GM10266 (cell line): ENCODE data around the gene GIPC2.
"Not testable (repeated sequence)": the region's sequence is repeated elsewhere in the genome, so short reads cannot be mapped to it uniquely, and the experiment has no call there.

Experiments used
- DNase-seq: peaks from one replicate; pipeline ENCODE4 v3.0.0; 2012; ENCODE audit errors: extremely low spot score
- TF ChIP-seq, protein P1 (sequence below): IDR thresholded peaks from 2 replicates; pipeline ENCODE4 v1.5.1; 2012; ENCODE audit warnings: mild to moderate bottlenecking, low read depth; ENCODE audit not compliant: control insufficient read depth, insufficient read depth; ENCODE audit errors: missing control alignments

Gene GIPC2

DNA sequence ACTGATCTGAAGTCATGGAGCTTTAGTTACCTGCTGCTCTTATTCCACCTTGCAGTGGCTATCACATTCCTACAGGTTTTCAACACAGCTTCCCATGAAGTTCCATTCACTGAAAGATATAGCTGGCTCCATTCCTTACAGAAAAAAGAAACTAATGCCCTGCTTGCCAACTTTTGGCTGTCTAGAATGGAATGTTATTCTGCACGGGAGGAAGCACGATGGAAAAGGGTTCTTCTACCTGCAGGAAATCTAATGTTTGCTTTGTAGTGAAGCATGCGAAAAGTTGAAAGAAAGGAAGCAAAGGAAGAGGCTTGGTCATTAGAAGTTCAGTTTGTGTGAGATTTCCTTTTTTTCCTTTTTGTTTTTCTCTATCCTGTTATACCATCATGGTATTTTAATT is 32.6 kb downstream of the GIPC2 start:
- TF ChIP-seq, protein P1, sequence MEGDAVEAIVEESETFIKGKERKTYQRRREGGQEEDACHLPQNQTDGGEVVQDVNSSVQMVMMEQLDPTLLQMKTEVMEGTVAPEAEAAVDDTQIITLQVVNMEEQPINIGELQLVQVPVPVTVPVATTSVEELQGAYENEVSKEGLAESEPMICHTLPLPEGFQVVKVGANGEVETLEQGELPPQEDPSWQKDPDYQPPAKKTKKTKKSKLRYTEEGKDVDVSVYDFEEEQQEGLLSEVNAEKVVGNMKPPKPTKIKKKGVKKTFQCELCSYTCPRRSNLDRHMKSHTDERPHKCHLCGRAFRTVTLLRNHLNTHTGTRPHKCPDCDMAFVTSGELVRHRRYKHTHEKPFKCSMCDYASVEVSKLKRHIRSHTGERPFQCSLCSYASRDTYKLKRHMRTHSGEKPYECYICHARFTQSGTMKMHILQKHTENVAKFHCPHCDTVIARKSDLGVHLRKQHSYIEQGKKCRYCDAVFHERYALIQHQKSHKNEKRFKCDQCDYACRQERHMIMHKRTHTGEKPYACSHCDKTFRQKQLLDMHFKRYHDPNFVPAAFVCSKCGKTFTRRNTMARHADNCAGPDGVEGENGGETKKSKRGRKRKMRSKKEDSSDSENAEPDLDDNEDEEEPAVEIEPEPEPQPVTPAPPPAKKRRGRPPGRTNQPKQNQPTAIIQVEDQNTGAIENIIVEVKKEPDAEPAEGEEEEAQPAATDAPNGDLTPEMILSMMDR, result no peak
- no peak for DNase-seq

DNA sequence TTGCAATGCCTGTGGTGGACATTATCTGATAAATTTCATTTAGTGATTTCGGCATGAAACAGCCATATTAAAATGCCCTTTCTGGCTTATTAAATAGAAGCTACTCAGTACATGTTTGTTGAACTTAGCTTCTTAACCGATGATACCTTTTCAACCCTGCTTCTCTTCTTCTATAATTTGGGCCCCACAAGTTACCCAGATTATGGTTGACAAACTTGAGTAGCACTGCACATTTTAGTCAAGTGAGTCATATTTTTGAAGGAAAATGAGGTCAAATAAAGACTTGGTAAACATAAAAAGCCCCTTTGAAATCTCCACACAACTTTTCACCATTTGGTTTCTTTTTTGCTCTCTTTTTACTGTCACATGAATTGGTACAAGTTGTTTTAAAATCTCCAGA is 33.8 kb downstream of the GIPC2 start:
- TF ChIP-seq, protein P1, result no peak
- DNase-seq, result no peak

DNA sequence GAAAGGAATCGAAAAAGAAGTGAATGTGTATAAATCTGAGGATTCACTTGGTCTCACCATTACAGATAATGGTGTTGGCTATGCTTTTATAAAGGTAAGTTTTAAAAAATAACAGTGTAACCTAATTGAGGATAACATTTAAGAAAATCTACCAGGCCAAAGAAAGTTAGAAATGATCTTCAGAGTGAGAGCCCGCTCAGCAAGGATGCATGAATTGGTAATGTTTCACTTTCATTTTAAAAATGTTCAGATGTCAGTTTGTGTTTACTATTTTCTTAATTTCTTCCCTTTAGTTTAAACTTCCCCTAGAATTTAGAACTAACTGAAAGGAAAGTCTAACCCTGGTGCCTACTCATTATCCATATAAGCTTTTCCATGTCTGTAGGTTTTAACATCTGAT is 35.0 kb downstream of the GIPC2 start:
- TF ChIP-seq, protein P1, result no peak

DNA sequence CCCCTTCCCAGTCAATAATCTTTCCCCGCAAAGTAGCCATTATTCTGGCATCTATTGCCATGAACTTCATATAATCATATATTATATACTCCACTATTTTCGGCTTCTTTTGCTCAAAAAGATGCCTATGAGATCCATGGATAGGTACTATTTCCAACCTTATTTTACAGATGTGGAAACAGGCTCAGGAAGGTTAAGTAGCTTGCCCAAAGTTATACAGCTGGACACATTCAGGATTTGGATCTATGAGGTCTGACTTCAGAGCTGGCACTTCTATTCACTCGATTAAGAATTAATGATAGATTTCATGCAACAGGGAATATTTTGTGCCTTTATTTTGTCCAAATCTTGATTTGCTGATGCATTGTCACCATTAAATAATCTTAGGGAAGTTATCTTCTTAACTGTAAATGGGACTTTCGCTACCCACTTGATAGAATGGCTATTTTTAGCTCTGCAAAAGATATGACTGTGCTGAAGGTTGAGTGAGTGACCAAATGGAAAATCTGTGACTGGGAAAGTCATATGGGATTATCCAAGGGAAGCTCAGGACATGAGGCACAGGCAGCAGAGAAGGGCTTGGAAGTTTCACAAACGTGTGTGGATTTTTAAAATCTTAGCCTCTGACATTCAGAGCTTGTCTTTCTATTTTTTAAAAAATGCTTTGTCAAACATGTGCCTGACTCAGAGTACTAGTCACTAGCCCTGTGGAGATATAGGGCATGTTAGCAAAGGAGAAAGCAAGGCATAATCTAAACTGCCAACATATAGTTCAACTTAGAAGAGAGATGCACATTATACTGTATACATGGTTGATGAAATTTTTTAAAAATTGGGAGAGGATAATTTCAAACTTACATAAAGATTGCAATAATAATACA is 36.5 kb downstream of the GIPC2 start:
- TF ChIP-seq, protein P1, result no peak

More for the DNA sequence above, 35.0 kb downstream of the GIPC2 start:
- no peak for DNase-seq

DNA sequence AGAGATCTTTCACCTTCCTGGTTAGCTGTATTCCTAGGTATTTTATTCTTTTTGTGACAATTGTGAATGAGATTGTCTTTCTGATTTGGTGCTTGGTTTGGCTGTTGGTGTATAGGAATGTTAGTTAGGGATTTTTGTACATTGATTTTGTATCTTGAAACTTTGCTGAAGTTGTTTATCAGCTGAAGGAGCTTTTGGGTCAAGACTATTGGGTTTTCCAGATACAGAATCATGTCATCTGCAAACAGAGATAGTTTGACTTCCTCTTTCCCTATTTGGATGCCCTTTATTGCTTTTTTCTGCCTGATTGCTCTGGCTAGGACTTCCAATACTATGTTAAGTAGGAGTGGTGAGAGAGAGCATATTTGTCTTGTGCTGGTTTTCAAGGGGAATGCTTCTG is 38.9 kb downstream of the GIPC2 start:
- DNase-seq, result not testable (repeated sequence)

More for the DNA sequence above, 36.5 kb downstream of the GIPC2 start:
- no peak for DNase-seq

DNA sequence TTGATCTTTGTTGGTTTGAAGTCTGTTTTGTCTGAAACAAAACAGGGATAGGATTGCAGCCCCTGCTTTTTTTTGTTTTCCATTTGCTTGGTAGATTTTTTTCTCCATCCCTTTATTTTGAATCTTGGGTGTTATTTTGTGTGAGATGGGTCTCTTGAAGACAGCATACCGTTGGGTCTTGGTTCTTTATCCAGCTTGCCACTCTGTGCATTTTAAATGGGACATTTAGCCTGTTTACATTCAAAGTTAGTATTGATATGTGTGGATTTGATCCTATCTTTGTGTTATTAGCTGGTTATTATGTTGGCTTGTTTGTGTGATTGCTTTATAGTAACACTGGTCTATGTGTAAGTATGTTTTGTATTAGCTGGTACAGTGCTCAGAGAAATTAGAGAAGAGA is 40.9 kb downstream of the GIPC2 start:
- TF ChIP-seq, protein P1, result no peak
- no peak for DNase-seq

DNA sequence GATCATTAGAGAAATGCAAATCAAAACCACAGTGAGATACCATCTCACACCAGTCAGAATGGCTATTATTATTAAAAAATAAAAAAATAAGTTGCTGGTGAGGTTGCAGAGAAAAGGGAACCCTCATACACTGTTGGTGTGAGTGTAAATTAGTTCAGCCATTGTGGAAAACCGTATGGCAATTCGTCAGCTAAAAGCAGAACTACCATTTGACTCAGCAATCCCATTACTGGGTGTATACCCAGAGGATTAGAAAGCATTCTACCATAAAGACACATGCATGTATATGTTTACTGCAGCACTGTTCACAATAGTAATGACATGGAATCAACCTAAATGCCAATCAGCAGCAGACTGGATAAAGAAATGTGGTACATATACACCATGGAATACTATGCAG is 42.2 kb downstream of the GIPC2 start:
- TF ChIP-seq, protein P1, result no peak

More for the DNA sequence above, 42.2 kb downstream of the GIPC2 start:
- DNase-seq, result no peak
